ENCODE results near the gene DTD1. TPM values are rescaled to one million over a fixed set of nuclear protein-coding genes. Genes with fewer than 3 reads are reported as not detected.
"Not testable (repeated sequence)": the region's sequence is repeated elsewhere in the genome, so short reads cannot be mapped to it uniquely, and the experiment has no call there.

The DTD1 gene
- total RNA-seq, 6 experiments from 2014 or later: 53.6 to 75.1 (median 70.6) TPM

GRCh38 chr20:18780385-18781130 is 192.7 kb downstream of the DTD1 start:
- DNase-seq: no peak
- Mint-ChIP-seq H3K36me3 (ENCODE audit: low read depth) (no peaks in the 10 kb centered on the region), H3K27me3 (ENCODE audit: insufficient read depth) (peaks cover 25% of the 10 kb centered on the region), H3K4me1 (ENCODE audit: low read depth) (peaks cover 6% of the 10 kb centered on the region; the same call in 1 of the 2 replicates), H3K4me3 (peak overlapping the region; percentile 73), H3K9me3 (no peaks in the 10 kb centered on the region), H3K27ac (peak overlapping the region; percentile 16; the same call in 1 of the 2 replicates)
- no peak for TF ChIP-seq CTCF (IDR thresholded peaks at IDR 0.05)

GRCh38 chr20:18781509-18781908 is 193.7 kb downstream of the DTD1 start:
- no peak for TF ChIP-seq CTCF (IDR thresholded peaks at IDR 0.05)
- no peaks in the 10 kb centered on the region for H3K9me3 Mint-ChIP-seq
- DNase-seq: no peak
- no peak overlapping the region for H3K27ac Mint-ChIP-seq
- no peaks in the 10 kb centered on the region for H3K36me3 Mint-ChIP-seq (ENCODE audit: low read depth)
- H3K4me1 Mint-ChIP-seq (ENCODE audit: low read depth): peaks cover 6% of the 10 kb centered on the region; the same call in 1 of the 2 replicates
- H3K4me3 Mint-ChIP-seq: no peak overlapping the region
- peaks cover 28% of the 10 kb centered on the region for H3K27me3 Mint-ChIP-seq (ENCODE audit: insufficient read depth)

GRCh38 chr20:18783385-18783959 is 195.6 kb downstream of the DTD1 start:
- no peak for DNase-seq
- H3K27me3 Mint-ChIP-seq (ENCODE audit: insufficient read depth): peaks cover 22% of the 10 kb centered on the region
- no peak for TF ChIP-seq CTCF (IDR thresholded peaks at IDR 0.05)
- no peak overlapping the region for H3K27ac Mint-ChIP-seq
- no peak overlapping the region for H3K4me3 Mint-ChIP-seq
- no peaks in the 10 kb centered on the region for H3K36me3 Mint-ChIP-seq (ENCODE audit: low read depth)
- H3K4me1 Mint-ChIP-seq (ENCODE audit: low read depth): peaks cover 6% of the 10 kb centered on the region; the same call in 1 of the 2 replicates
- no peaks in the 10 kb centered on the region for H3K9me3 Mint-ChIP-seq

GRCh38 chr20:18787046-18787445 is 199.2 kb downstream of the DTD1 start:
- not testable (repeated sequence) for H3K27ac Mint-ChIP-seq; H3K27me3 Mint-ChIP-seq (ENCODE audit: insufficient read depth); H3K4me1 Mint-ChIP-seq (ENCODE audit: low read depth); DNase-seq; H3K4me3 Mint-ChIP-seq; H3K36me3 Mint-ChIP-seq (ENCODE audit: low read depth); H3K9me3 Mint-ChIP-seq

GRCh38 chr20:18788021-18788420 is 200.2 kb downstream of the DTD1 start:
- Mint-ChIP-seq H3K9me3 (no peaks in the 10 kb centered on the region), H3K36me3 (ENCODE audit: low read depth) (no peaks in the 10 kb centered on the region), H3K27ac (no peak overlapping the region), H3K27me3 (ENCODE audit: insufficient read depth) (peaks cover 8% of the 10 kb centered on the region), H3K4me3 (no peak overlapping the region), H3K4me1 (ENCODE audit: low read depth) (no peaks in the 10 kb centered on the region)
- no peak for DNase-seq
- TF ChIP-seq CTCF (IDR thresholded peaks at IDR 0.05): no peak

GRCh38 chr20:18790787-18791186 is 202.9 kb downstream of the DTD1 start:
- peaks cover 9% of the 10 kb centered on the region for H3K4me1 Mint-ChIP-seq (ENCODE audit: low read depth)
- H3K27ac Mint-ChIP-seq: no peak overlapping the region
- H3K9me3 Mint-ChIP-seq: no peaks in the 10 kb centered on the region
- H3K4me3 Mint-ChIP-seq: no peak overlapping the region
- DNase-seq: no peak
- no peaks in the 10 kb centered on the region; the same call in 1 of the 2 replicates for H3K36me3 Mint-ChIP-seq (ENCODE audit: low read depth)
- peaks cover 3% of the 10 kb centered on the region for H3K27me3 Mint-ChIP-seq (ENCODE audit: insufficient read depth)
- no peak for TF ChIP-seq CTCF (IDR thresholded peaks at IDR 0.05)

Measured in HFFc6 (cell line).